HG03159 (cell line): ENCODE measurements around the gene FOXN4.

Experiments
- ATAC-seq: cut with Tn5 transposase; IDR thresholded peaks from one replicate; pipeline ENCODE4 v1.9.1; 2021; ENCODE audit warnings: mild to moderate bottlenecking, moderate library complexity; ENCODE audit not compliant: unreplicated experiment

The FOXN4 gene

DNA sequence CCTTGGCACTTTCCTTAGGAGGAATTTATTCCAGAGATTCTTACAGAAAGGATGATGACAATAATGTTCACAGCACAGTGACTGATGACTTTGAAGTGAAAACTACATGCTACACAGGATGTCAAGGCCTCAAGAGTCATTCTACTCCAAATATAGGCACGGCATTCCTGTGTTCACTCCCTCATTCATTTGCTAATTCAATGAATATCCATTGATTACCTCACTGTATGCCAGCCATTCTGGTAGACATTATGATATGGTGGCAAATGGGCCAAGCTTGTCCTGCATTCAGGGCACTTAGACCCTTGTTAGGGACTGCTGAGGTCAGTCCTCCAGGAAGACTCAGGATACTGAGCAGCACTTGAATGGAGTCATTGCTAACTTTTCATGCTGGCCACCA, 48.0 kb downstream of the FOXN4 start:
- ATAC-seq = no peak

DNA sequence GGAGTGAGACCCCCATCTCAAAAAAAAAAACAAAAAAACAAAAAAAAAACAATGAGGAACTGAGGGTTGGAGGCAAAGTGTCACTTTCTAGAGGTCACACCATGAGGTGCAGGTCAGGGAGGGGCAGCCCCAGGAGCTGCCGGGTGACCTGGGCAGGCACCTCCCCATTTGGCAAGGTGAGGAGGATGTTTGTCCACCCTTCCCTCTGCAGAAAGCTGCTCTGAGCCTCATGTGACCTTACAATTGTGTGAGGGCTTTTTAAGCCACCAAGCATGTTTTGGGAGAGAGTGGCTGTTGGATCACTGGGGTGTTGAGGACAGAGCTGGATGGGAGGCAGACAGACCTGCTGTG, 49.6 kb downstream of the FOXN4 start:
- ATAC-seq = no peak

DNA sequence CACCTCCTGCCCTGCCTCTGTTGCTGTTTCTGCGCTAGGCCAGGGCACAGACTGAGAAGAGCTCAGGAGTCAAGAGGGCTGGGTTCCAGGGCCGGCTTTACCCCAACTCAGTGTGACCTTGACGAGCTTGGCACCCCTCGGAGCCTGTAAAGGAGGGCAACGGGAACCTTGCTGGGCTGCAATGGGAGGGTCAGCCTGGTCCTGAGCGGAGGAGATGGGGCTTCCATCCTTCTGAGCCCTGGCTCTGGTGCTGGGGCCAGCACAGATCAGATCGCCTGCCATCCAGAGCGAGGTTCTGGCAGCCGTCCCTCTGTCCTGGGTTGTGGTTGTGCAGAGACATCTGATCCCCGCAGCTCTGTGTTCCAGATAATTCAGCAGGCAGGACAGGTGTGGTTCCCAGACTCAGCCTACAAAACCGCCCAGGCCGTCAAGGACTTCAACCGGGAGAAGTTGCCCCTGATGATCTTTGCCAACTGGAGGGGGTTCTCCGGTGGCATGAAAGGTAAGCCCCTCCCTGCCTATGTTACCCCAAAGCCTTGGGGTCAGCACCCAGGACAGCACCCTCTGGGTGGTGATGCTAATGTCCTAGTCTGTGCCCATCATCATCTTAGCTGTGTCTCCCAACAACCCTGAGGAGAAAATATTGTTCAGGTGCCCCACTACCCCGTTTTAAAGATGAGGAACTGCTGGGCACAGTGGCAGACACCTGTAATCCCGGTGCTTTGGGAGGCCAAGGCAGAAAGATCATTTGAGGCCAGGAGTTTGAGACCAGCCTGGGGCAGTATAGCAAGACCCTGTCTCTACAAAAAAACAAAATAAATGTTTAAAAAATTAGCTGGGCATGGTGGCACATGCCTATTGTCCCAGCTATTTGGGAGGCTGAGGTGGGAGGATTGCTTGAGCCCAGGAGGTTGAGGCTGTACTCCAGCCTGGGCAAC, 50.2 kb downstream of the FOXN4 start:
- no peak for ATAC-seq

DNA sequence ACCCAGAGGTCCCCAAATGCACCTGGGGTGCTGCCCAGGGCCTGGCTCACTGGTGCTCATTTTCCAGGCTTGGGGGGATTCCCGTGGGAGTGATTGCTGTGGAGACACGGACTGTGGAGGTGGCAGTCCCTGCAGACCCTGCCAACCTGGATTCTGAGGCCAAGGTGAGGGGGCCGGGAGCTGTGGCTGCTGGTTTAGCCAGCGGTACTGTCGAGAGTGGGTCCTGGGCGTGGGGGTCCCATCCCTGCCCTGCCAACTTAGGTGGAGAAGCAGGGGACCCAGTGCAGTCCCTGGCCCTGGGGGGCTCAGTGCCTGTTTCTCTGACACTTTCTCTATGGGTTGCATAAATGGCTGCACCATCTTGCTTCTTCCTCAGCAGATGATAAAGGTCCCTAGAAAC, 50.9 kb downstream of the FOXN4 start:
- no peak for ATAC-seq

DNA sequence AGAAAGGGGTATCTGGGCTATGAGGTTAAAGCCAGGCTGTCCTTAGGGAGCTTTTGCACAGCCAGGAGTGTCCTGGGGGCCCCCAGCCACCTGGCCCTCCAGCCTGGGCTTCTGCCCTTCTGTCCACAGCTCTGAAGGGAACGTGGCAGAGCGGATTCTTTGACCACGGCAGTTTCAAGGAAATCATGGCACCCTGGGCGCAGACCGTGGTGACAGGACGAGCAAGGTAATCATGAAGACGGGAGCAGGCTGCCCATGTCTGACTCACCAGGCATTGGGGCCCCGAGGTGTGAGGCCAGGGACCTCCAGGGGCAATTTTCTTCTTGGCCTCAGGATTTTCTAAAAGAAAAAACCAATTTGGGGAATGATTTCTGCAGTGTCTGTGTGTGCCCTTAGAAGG, 53.1 kb downstream of the FOXN4 start:
- no peak for ATAC-seq

DNA sequence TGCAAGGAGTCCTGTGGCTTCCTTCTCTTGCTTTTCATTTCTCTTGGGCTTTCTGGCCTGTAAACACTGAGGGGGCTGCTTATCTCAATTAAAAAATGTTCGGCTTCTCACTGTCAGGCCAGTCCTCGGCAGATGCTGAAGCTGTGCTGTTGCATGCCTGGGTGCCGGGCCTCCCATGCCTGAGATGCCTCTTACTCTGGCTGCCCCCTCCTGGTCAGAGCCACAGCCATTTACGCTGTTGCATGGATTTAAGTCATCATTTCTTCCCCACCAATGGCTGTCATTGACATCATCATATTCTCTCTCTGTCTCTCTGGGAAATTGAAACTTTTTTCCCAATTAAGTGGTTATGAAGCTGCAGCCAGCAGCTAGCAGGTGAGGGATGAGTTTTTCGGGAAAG, 53.7 kb downstream of the FOXN4 start:
- ATAC-seq = no peak

DNA sequence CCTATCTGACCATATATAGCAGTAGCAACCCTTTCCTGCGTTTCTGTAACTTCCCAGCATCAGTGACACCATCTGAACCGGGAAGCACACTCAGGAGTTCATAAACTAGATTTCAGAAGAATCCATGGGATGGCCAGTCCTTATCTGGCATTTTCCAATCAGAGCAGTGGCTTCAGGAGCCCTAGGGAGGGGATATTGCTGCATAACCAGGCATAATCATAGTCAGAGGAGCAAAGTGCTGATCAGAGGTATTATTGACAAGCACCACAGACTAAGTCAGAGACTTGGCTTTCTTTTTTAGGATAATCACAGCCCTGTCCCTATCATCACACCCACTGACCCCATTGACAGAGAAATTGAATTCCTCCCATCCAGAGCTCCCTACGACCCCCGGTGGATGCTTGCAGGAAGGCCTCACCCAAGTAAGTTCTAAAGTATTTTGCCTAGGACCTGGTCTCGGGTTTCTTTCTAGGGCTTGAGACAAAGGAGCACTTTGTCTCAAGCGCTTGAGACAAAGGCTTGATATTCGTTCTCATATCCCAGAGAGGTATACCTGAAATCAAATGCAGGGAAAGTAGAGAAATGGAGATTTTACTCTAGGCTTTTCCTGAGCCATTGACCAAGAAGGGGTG, 55.1 kb downstream of the FOXN4 start:
- ATAC-seq = no peak

DNA sequence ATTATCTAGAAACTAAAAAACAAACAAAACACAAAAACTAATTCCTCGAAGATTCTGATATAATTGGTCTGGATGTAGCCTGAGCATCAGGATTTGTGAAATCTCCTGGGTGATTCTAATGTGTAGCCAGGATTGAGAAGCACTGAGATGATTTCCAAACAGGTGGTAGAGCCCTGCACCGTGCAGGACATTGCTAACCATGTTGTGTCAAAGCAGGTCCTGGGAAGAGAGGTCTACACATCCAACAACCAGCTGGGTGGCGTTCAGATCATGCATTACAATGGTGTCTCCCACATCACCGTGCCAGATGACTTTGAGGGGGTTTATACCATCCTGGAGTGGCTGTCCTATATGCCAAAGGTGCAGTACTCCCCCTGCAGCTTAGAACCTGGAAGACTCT, 56.3 kb downstream of the FOXN4 start:
- no peak for ATAC-seq

DNA sequence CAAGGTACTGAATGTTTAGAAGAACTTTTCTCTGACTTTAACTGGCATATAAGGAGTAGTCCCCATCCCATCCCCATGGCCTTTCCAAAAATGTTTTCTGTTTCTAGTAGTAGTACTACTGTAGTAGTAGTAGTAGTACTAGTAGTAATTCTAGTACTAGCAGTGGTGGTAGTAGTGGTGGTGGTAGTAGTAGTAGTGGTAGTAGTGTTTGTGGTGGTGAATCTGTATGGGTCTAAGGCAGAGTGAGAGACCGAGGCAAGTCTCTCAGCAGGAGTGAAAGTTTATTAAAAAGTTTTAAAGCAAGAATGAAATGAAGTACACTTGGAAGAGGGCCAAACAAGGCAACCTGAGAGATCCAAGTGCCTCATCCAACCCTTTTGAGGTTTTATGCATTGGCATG, 58.6 kb downstream of the FOXN4 start:
- no peak for ATAC-seq

DNA sequence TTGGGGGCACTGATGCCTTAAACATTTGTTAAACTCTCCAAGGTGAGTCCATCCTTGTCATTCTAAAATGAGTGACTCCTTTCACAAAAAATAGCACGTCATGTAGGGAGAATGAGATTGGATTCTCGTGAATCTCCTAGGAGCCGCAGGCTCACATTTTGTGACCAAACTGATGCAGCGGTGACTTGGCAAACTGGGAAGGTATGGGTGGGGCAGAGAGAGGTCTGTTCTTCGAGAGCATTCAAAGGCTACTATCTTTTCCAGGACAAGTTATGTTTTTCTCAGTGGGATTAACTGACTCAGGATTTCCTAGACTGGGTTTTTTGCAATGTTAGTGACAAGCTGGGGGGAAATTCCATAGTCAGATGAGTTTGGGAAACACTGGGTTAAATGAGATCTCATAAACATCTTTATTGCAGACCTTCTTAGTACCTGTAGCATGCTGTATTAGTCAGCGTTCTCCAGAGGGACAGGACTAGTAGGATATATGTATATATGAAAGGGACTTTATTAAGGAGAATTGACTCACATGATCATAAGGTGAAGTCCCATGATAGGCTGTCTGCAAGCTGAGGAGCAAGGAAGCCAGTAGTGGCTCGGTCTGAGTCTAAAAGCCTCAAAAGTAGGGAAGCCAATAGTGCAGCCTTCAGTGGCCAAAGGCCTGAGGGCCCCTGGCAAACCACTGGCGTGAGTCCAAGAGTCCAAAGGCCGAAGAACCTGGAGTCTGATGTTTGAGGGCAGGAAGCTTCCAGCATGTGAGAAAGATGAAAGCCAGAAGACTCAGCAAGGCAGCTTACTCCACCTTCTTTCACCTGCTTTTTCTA, 61.0 kb downstream of the FOXN4 start:
- no peak for ATAC-seq

DNA sequence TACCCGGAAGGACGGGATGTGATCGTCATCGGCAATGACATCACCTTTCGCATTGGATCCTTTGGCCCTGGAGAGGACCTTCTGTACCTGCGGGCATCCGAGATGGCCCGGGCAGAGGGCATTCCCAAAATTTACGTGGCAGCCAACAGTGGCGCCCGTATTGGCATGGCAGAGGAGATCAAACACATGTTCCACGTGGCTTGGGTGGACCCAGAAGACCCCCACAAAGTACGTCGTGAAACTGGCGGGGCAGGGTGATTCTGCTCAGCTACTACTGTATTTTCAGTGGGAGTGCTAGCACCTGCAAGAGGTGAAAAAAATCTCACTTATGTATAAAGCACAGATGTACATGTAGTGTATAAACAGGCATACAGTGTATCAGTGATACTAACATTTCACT, 62.9 kb downstream of the FOXN4 start:
- ATAC-seq = no peak

DNA sequence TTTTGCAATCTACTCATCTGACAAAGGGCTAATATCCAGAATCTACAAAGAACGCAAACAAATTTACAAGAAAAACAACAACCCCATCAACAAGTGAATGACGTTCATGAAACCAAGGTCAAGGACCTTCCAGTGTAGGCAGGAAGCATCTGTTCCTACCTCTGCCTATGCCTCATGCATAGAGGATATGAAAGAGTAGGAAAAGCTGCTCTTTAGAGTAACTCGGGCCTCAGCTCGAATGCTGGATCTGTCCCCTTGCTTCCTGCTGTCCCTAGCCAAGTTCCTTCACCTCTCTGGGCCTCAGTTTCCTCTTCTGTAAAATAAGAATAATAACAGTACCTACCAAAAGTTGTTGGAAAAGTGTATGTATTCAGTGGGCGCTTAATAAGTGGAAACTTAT, 65.0 kb downstream of the FOXN4 start:
- no peak for ATAC-seq

DNA sequence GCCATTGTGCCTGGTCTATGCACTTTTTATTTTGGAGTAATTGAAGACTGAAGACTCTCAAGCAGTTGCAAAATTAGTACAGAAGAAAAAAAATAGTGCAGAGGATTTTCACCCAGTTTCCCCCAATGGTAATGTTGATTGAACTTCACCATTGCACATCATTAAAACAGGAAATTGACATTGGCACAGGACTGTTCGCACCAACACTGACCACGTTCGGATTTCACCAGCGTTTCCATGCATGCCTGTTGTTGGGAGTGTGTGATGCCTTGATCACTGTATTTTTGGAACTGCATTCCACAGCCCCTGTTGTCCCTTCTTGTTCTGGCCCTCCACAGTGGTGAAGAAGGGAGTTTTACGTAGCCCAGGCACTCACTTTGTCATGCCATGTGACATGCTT, 67.1 kb downstream of the FOXN4 start:
- no peak for ATAC-seq

DNA sequence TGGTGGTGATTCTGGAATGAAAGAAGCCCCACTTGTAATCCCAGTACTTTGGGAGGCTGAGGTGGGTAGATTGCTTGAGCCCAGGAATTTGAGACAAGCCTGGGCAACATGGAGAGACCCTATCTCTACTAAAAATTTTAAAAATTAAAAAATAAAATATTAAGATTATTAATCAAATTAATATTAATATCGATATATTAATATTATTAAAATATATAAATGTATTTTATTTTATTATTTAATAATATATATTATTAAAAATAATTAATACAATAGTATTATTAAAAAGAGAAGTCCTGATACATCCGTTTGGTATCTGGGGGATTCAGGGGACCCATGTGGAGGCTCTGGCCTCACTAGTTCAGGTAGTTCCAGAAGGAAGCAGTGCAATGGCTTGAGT, 68.7 kb downstream of the FOXN4 start:
- no peak for ATAC-seq

DNA sequence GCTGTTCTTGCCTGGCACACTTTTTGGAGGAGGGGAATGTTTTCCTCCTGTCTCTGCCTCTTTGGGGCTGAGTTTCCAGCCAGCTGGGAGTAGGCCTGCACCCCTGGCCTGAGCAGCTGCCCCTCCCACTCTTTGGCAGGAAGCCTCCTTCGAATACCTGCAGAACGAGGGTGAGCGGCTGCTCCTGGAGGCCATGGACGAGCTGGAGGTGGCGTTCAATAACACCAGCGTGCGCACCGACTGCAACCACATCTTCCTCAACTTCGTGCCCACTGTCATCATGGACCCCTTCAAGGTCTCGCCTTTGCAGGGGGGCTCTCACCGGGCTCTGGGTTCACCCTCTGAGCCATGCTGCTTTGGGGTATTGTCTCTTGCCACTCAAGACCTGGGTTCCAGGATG, 69.4 kb downstream of the FOXN4 start:
- ATAC-seq = no peak

DNA sequence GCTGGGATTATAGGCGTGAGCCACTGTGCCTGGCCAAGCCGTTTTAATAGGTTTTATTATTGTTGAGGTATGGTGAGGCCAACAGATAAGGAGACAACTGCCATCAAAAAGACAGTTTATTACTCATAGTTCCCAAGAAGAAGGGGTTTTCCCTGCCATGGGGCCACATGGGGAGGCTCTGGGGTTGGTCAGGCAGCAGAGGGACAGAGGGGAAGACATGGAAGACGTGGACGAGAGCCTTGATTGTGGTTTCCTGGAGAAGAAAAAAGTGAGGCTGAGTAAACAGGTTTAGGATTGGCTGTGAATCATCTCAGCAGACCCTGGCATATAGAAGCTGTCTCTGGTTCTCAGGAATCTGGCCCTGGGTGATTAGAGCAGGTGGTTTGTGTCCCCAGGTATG, 69.9 kb downstream of the FOXN4 start:
- no peak for ATAC-seq

DNA sequence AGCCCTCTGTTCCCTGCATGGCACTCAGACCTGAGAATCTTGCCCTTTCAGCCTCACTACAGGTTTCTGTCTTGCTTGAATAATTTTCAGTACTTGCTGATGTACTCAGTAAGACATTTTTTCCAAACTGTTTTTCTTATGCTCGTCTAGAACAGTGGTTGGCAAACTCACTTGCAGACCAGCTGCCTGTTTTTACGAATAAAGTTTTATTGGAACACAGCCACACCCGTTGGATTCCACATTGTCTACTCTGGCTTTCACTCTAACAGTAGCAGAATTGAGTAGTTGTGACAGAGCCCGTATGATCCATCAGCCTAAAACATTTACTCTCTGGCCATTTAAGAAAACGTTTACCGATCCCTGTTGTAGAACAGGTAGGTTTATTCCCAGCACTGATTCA, 72.8 kb downstream of the FOXN4 start:
- ATAC-seq = no peak

DNA sequence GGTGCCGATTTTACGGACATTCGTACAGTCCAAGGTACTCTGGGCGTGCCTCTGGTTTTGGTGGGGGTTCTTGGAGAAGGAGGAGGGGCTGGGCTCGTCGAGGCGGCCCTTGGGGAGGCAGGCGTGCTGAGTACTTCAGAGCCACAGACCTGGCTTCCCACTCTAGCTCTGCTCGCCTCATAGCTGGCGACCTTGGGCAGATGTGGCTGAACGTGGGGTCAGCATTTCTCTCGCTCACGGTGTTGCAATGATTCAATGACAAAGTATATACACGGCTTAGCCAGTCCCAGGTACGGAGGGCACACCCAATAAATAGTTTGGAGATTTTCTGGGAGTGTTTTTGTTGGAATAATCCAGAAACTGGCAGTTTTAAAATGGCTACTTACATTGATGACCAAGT, 75.1 kb downstream of the FOXN4 start:
- ATAC-seq = no peak

DNA sequence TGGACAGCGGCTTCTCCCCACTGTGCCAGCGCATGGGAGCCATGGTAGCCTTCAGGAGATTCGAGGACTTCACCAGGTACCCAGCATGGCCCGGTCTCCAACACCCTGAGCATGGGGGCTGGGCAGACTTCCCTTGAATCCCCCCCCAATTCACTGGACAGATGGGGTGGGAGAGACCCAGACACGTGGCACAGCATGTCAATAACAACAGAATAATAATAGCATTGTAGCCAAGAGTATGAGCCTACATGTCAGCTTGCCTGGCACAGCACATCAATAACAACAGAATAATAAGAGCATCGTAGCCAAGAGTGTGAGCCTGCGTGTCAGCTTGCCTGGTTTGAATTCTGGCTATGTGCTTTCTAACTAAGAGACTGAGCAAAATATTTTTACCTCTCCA, 76.4 kb downstream of the FOXN4 start:
- no peak for ATAC-seq

DNA sequence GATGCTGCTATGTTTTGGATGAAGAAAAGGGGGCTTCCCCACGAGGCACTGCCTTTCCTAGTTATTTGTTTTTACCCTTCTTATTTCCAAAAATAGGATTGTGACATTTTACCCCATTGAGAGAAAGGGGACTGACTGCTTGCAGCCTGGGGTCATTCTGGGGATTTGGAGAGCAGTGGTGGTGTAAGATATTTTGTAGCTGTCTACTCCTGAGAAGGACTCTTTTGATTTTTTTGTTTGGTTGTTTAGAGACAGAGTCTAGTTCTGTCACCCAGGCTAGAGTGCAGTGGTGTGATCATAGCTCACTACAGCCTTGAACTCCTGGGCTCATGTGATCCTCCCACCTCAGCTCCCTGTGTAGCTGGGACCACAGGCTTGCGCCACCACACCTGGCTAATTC, 78.9 kb downstream of the FOXN4 start:
- ATAC-seq = no peak

DNA sequence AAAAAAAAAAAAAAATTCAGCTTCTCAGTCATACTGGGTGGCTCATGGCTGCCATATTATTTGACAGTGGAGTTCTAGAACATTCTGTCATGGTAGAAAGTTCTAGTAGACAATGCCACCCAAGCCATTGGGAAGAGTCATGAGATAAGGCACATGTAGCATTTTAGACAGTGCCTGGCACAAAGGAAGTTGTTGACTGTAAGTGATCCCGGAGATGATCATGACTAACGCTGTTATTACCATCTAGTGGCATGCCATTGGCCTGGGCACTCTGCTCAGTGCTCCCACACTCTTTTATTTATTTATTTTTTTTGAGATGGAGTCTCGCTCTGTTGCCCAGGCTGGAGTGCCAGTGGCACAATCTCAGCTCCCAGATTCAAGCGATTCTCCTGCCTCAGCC, 80.4 kb downstream of the FOXN4 start:
- ATAC-seq = no peak
